Activated CD8-positive, alpha-beta memory T cell treated with anti-CD3 and anti-CD28 coated beads for 48 hours (primary cell): Measurements from ENCODE around the gene RASA4B.
A peak's percentile ranks its signal among the peaks of the same experiment; 100 is the strongest.
"Not testable (repeated sequence)": the region's sequence is repeated elsewhere in the genome, so short reads cannot be mapped to it uniquely, and the experiment has no call there.

Source experiments
- DNase-seq, 3 experiments: peaks; one replicate each; pipeline ENCODE4 v3.0.0-alpha.2; 2020; ENCODE audit warnings: low read depth in 2 of 3, low spot score in 2 of 3

RASA4B gene

GRCh38 chr7:102474736-102475435, 42.7 kb downstream of the RASA4B start:
- not testable (repeated sequence) for DNase-seq

GRCh38 chr7:102474116-102474515, 43.5 kb downstream of the RASA4B start:
- DNase-seq: not testable (repeated sequence)

- DNase-seq: no peak
Measured at GRCh38 chr7:102473271-102473991, 44.1 kb downstream of the RASA4B start.

GRCh38 chr7:102472126-102473041, 45.2 kb downstream of the RASA4B start:
- DNase-seq: no peak

- DNase-seq: no peak
Measured at GRCh38 chr7:102471791-102472125, 45.8 kb downstream of the RASA4B start.

- no peak for DNase-seq
Measured at GRCh38 chr7:102469972-102470825, 47.4 kb downstream of the RASA4B start.

GRCh38 chr7:102469351-102469971, 48.1 kb downstream of the RASA4B start:
- no peak for DNase-seq

GRCh38 chr7:102468478-102469350, 48.9 kb downstream of the RASA4B start:
- DNase-seq: no peak

- DNase-seq: no peak
Measured at GRCh38 chr7:102467581-102468477, 49.7 kb downstream of the RASA4B start.

GRCh38 chr7:102466097-102466496, 51.5 kb downstream of the RASA4B start:
- no peak for DNase-seq

GRCh38 chr7:102464577-102465280, 52.8 kb downstream of the RASA4B start, which contains the start of the genes ALKBH4 and LRWD1:
TSS of gene ALKBH4 (minus strand) at chr7:102464863. CDS start at chr7:102464836, 27 bp downstream.
TSS of gene LRWD1 (plus strand) at chr7:102464984. CDS start at chr7:102465081, 97 bp downstream.
- peak; percentile 91 to 96 (median 95) for DNase-seq

GRCh38 chr7:102463841-102464576, 53.6 kb downstream of the RASA4B start:
- DNase-seq: no peak

GRCh38 chr7:102460467-102460866, 57.1 kb downstream of the RASA4B start:
- DNase-seq: no peak

GRCh38 chr7:102459221-102459844, 58.2 kb downstream of the RASA4B start:
- no peak for DNase-seq

GRCh38 chr7:102457352-102457924, 60.1 kb downstream of the RASA4B start:
- DNase-seq: no peak

GRCh38 chr7:102456327-102456726, 61.2 kb downstream of the RASA4B start:
- DNase-seq: no peak
